PC-9 (cell line): ENCODE measurements around the gene CHAD. TPM values are rescaled to one million over a fixed set of nuclear protein-coding genes. Genes with fewer than 3 reads are reported as not detected.

Experiments used
- BruUV-seq: library from RNA; stranded (reverse); fragments of 400-500 nt; replicated peaks from 2 replicates; lab custom pipeline; 2021; lab: Mats Ljungman, UMichigan
- CTCF ChIA-PET: fragments of 300-600 bp; sonication (Branson Sonifier 250); formaldehyde crosslinking; loops from one replicate; lab custom pipeline; 2022; ENCODE audit warnings: antibody characterized with exemption; lab: Charles Lee
- POLR2A ChIA-PET: fragments of 300-600 bp; sonication (Branson Sonifier 250); formaldehyde crosslinking; loops from one replicate; lab custom pipeline; 2022; ENCODE audit warnings: antibody characterized with exemption; ENCODE audit not compliant: unreplicated experiment; lab: Charles Lee
- DNase-seq, 2 experiments: peaks; one replicate each; pipeline versions ENCODE4 v3.0.0 to v3.0.0-alpha.2; 2015 to 2022; ENCODE audit warnings: mixed read lengths in 1 of 2
- H2AFZ ChIP-seq: fragments of 200-600 bp; sonication (generic); 2 replicates; pipeline ENCODE4 v1.8.1; 2017; ENCODE audit warnings: antibody characterized with exemption
- H3F3A ChIP-seq: fragments of 200-600 bp; sonication (generic); 2 replicates; pipeline ENCODE4 v1.8.1; 2017; ENCODE audit warnings: antibody characterized with exemption, mild to moderate bottlenecking, low read depth; ENCODE audit not compliant: insufficient read depth
- H3K27ac ChIP-seq: fragments of 200-600 bp; sonication (generic); 2 replicates; pipeline ENCODE4 v1.6.1; 2016; ENCODE audit warnings: mixed run types
- H3K27me3 ChIP-seq: fragments of 200-600 bp; sonication (generic); 2 replicates; pipeline ENCODE4 v1.6.1; 2016; ENCODE audit warnings: low read depth, mixed run types; ENCODE audit not compliant: insufficient read depth
- H3K36me3 ChIP-seq: fragments of 200-600 bp; sonication (generic); 2 replicates; pipeline ENCODE4 v1.6.1; 2016; ENCODE audit warnings: low read depth, mixed run types
- H3K4me1 ChIP-seq: fragments of 200-600 bp; sonication (generic); replicated peaks from 2 replicates; pipeline ENCODE4 v1.6.1; 2016; ENCODE audit warnings: mixed run types; ENCODE audit not compliant: insufficient read depth
- H3K4me2 ChIP-seq: fragments of 200-600 bp; sonication (generic); 2 replicates; pipeline ENCODE4 v1.6.1; 2017; ENCODE audit warnings: mixed run types
- H3K4me3 ChIP-seq: fragments of 200-600 bp; sonication (generic); 2 replicates; pipeline ENCODE4 v1.6.1; 2016; ENCODE audit warnings: mixed run types
- H3K79me2 ChIP-seq: fragments of 200-600 bp; sonication (generic); 2 replicates; pipeline ENCODE4 v1.6.1; 2017; ENCODE audit warnings: low read depth, mixed run types
- H3K9me2 ChIP-seq: fragments of 200-600 bp; sonication (generic); 2 replicates; pipeline ENCODE4 v1.8.1; 2017; ENCODE audit warnings: mild to moderate bottlenecking; ENCODE audit not compliant: insufficient read depth
- H3K9me3 ChIP-seq: fragments of 200-600 bp; sonication (generic); 2 replicates; pipeline ENCODE4 v1.8.1; 2016; ENCODE audit warnings: low read depth; ENCODE audit not compliant: insufficient read depth
- H4K20me1 ChIP-seq: fragments of 200-600 bp; sonication (generic); 2 replicates; pipeline ENCODE4 v1.8.1; 2017; ENCODE audit not compliant: insufficient read depth
- EZH2 ChIP-seq: fragments of 200-600 bp; sonication (generic); IDR thresholded peaks from 2 replicates; pipeline ENCODE4 v1.8.0; 2017; ENCODE audit warnings: antibody characterized with exemption, low read depth
- intact Hi-C: fragments of 100-400 bp; cut with micrococcal nuclease; formaldehyde crosslinking; loops from one replicate; pipeline ENCODE4 v1.10.0; 2022; ENCODE audit not compliant: unreplicated experiment
- total RNA-seq: library from RNA; stranded (reverse); gene quantifications from 2 replicates; pipeline ENCODE4 v1.2.3, GENCODE V29; 2021
- TF ChIP-seq, protein P1 (sequence below): fragments of 200-600 bp; sonication (generic); conservative IDR thresholded peaks from 2 replicates; pipeline ENCODE4 v1.6.1; 2017; ENCODE audit warnings: mixed run types, antibody characterized with exemption, mild to moderate bottlenecking, moderate library complexity

The CHAD gene
- total RNA-seq, 1 experiment from 2014 or later = not detected

DNA sequence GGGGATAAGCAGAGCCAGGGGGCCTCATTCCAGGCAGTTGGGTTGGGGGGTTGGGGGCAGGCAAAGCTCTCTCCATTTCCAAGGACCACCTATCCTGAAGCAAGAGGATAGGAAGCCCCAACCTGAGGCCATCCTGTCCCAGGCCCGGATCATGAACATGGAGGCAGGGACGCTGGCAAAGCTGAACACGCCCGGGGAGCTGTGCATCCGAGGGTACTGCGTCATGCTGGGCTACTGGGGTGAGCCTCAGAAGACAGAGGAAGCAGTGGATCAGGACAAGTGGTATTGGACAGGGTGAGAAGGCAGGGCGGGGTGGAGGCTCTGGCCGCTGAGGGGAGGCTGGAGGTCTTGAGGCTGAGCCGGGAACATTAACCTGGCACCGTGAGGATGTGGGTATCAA is 3.6 kb upstream of the CHAD start:
- ChIA-PET CTCF (interaction anchor here (0.7 kb wide), 1 partner anchor 34 kb away, joined by 6 read pairs; no protein-coding TSS in a partner anchor), POLR2A (no interaction called here)
- Histone ChIP-seq H3K4me1 (no peaks in the 10 kb centered on the region), H3K79me2 (no peaks in the 10 kb centered on the region), H3K27me3 (no peaks in the 10 kb centered on the region), H3F3A (peaks cover 22% of the 10 kb centered on the region; the same call in 1 of the 2 replicates), H4K20me1 (no peaks in the 10 kb centered on the region), H2AFZ (no peak overlapping the region), H3K27ac (no peak overlapping the region), H3K9me3 (no peaks in the 10 kb centered on the region), H3K9me2 (no peaks in the 10 kb centered on the region), H3K4me3 (no peak overlapping the region), H3K4me2 (no peak overlapping the region), H3K36me3 (peaks cover 8% of the 10 kb centered on the region; the same call in 1 of the 2 replicates)
- intact Hi-C loops = loop anchor here (10.0 kb wide), 2 partner anchors 197 to 377 kb away; partner anchors contain the start of genes PDK2 and TMEM92
- no peak for DNase-seq
- TF ChIP-seq EZH2 = no peak
- TF ChIP-seq, protein P1, sequence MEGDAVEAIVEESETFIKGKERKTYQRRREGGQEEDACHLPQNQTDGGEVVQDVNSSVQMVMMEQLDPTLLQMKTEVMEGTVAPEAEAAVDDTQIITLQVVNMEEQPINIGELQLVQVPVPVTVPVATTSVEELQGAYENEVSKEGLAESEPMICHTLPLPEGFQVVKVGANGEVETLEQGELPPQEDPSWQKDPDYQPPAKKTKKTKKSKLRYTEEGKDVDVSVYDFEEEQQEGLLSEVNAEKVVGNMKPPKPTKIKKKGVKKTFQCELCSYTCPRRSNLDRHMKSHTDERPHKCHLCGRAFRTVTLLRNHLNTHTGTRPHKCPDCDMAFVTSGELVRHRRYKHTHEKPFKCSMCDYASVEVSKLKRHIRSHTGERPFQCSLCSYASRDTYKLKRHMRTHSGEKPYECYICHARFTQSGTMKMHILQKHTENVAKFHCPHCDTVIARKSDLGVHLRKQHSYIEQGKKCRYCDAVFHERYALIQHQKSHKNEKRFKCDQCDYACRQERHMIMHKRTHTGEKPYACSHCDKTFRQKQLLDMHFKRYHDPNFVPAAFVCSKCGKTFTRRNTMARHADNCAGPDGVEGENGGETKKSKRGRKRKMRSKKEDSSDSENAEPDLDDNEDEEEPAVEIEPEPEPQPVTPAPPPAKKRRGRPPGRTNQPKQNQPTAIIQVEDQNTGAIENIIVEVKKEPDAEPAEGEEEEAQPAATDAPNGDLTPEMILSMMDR = no peak
- no TSS peak for BruUV-seq

DNA sequence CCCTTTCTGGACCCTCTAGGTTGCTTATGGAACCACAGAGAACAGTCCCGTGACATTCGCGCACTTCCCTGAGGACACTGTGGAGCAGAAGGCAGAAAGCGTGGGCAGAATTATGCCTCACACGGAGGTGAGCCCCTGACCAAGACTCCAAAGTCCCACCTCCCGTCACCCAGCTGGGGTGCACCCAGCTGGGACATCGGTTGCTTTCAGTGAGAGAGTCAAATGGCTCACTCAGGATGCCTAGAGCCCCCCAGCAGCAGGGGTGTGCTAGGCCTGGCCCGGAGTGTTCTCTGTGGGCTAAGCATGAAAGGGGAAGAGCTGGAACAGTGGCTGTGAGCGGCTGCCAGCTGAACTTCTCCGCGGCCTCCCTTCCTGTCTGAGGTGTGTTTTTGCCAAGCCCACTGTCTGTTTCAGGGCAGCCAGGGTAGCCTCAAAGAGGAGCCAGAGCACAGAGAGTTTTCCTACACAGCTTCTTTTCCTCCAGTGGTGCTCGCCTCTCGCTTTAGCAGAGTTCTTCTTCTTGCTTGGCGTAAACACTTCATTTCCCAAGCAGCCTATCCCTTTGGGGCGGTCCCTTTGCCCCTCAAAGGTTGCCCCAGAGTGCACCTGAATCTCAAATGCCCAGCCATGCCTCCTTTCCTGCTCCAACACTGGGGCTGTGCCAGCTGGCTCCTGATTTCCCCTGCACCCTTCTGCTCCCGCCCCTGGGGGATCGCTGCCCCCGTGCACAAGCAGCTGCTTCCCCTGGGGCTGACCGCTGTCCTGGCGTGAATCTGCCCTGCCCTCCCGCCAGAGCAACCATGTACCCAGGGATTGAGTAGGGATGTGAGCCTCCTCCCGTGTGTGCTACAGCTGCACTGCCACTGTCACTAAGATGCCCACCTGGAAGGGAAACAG is 2.6 kb upstream of the CHAD start:
- DNase-seq = no peak
- Histone ChIP-seq H3K79me2 (no peaks in the 10 kb centered on the region), H3K27me3 (no peaks in the 10 kb centered on the region), H2AFZ (no peak overlapping the region), H3K27ac (no peak overlapping the region), H3F3A (peaks cover 26% of the 10 kb centered on the region; the same call in 1 of the 2 replicates), H3K4me2 (no peak overlapping the region), H4K20me1 (no peaks in the 10 kb centered on the region), H3K4me1 (no peaks in the 10 kb centered on the region), H3K9me2 (no peaks in the 10 kb centered on the region), H3K4me3 (no peak overlapping the region), H3K9me3 (no peaks in the 10 kb centered on the region), H3K36me3 (peaks cover 8% of the 10 kb centered on the region; the same call in 1 of the 2 replicates)
- POLR2A ChIA-PET = interaction anchor here (0.6 kb wide), 1 partner anchor 28 kb away, joined by 3 read pairs; no protein-coding TSS in a partner anchor
- intact Hi-C loops = loop anchor here (10.0 kb wide), 2 partner anchors 196 to 376 kb away; partner anchors contain the start of genes PDK2 and TMEM92
- BruUV-seq = no TSS peak
- CTCF ChIA-PET = interaction anchor here (0.7 kb wide), 2 partner anchors 35 to 168 kb away, joined by 3 to 6 read pairs; no protein-coding TSS in a partner anchor
- no peak for TF ChIP-seq EZH2
- TF ChIP-seq, protein P1 = no peak

DNA sequence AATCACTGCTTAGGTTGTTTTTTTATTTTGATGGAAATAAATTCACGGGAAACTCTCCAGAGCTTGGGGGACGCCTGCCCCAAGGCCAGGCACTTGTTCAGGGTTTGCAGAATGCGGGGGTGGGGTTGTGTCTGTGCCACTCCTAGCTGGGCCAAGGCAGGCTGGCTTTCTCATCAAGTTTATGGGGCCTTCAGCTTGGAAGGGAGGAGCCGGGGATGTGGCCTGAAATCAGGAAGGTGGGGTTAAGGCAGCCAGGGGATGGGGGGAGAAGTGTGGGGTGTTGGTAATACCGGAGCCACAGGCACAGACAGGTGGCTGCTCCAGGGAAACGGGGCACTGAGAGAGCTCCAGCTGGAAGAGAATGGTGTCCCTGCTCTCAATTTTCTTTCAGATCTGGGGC is 1.7 kb upstream of the CHAD start:
- no peak overlapping the region for H3K4me2 ChIP-seq
- ChIA-PET CTCF (no interaction called here), POLR2A (no interaction called here)
- no peaks in the 10 kb centered on the region for H3K9me3 ChIP-seq
- 0 out of 2 replicates have a peak, but pooled peaks cover 4% of the 10 kb centered on the region for H3K4me1 ChIP-seq
- no peaks in the 10 kb centered on the region for H4K20me1 ChIP-seq
- intact Hi-C loops = loop anchor here (10.0 kb wide), 2 partner anchors 196 to 376 kb away; partner anchors contain the start of genes PDK2 and TMEM92
- H2AFZ ChIP-seq = no peak overlapping the region
- BruUV-seq = no TSS peak
- no peak for DNase-seq
- no peaks in the 10 kb centered on the region for H3K79me2 ChIP-seq
- no peaks in the 10 kb centered on the region for H3K27me3 ChIP-seq
- no peak overlapping the region for H3K4me3 ChIP-seq
- H3K9me2 ChIP-seq = no peaks in the 10 kb centered on the region
- no peak for TF ChIP-seq EZH2
- TF ChIP-seq, protein P1 = no peak
- no peak overlapping the region for H3K27ac ChIP-seq
- peaks cover 26% of the 10 kb centered on the region; the same call in 1 of the 2 replicates for H3F3A ChIP-seq
- peaks cover 8% of the 10 kb centered on the region; the same call in 1 of the 2 replicates for H3K36me3 ChIP-seq
